Measurements from ENCODE around the gene NR6A1.
"Not testable (repeated sequence)": the region's sequence is repeated elsewhere in the genome, so short reads cannot be mapped to it uniquely, and the experiment has no call there.

NR6A1 gene

GRCh38 chr9:124741149-124741548 lies 30.0 kb downstream of the NR6A1 start:
- H3K4me3 ChIP-seq (ENCODE audit: low read length) = no peak overlapping the region
- H3K9ac ChIP-seq (ENCODE audit: low read length) = no peak overlapping the region
- no peaks in the 10 kb centered on the region for H3K27me3 ChIP-seq (ENCODE audit: control insufficient read depth, insufficient read depth, low read length)
- H3K9me3 ChIP-seq (ENCODE audit: control insufficient read depth, low read length) = no peaks in the 10 kb centered on the region
- no peaks in the 10 kb centered on the region for H3K36me3 ChIP-seq (ENCODE audit: control insufficient read depth, insufficient read depth, low read length)
- H3K4me1 ChIP-seq (ENCODE audit: control insufficient read depth, insufficient read depth, low read length) = no peaks in the 10 kb centered on the region

GRCh38 chr9:124739360-124739759 lies 31.8 kb downstream of the NR6A1 start:
- H3K36me3 ChIP-seq (ENCODE audit: control insufficient read depth, insufficient read depth, low read length) = no peaks in the 10 kb centered on the region
- H3K4me3 ChIP-seq (ENCODE audit: low read length) = no peak overlapping the region
- H3K9me3 ChIP-seq (ENCODE audit: control insufficient read depth, low read length) = no peaks in the 10 kb centered on the region
- H3K4me1 ChIP-seq (ENCODE audit: control insufficient read depth, insufficient read depth, low read length) = no peaks in the 10 kb centered on the region
- H3K9ac ChIP-seq (ENCODE audit: low read length) = no peak overlapping the region
- no peaks in the 10 kb centered on the region for H3K27me3 ChIP-seq (ENCODE audit: control insufficient read depth, insufficient read depth, low read length)

- not testable (repeated sequence) for H3K9ac ChIP-seq (ENCODE audit: low read length); H3K4me1 ChIP-seq (ENCODE audit: control insufficient read depth, insufficient read depth, low read length); H3K27me3 ChIP-seq (ENCODE audit: control insufficient read depth, insufficient read depth, low read length); H3K9me3 ChIP-seq (ENCODE audit: control insufficient read depth, low read length); H3K4me3 ChIP-seq (ENCODE audit: low read length); H3K36me3 ChIP-seq (ENCODE audit: control insufficient read depth, insufficient read depth, low read length)
Observed at GRCh38 chr9:124738075-124738474, 33.0 kb downstream of the NR6A1 start.

- H3K27me3 ChIP-seq (ENCODE audit: control insufficient read depth, insufficient read depth, low read length) = no peaks in the 10 kb centered on the region
- H3K4me1 ChIP-seq (ENCODE audit: control insufficient read depth, insufficient read depth, low read length) = no peaks in the 10 kb centered on the region
- H3K36me3 ChIP-seq (ENCODE audit: control insufficient read depth, insufficient read depth, low read length) = no peaks in the 10 kb centered on the region
- no peak overlapping the region for H3K9ac ChIP-seq (ENCODE audit: low read length)
- no peak overlapping the region for H3K4me3 ChIP-seq (ENCODE audit: low read length)
- H3K9me3 ChIP-seq (ENCODE audit: control insufficient read depth, low read length) = no peaks in the 10 kb centered on the region
Observed at GRCh38 chr9:124735121-124735520, 36.0 kb downstream of the NR6A1 start.

- not testable (repeated sequence) for H3K4me3 ChIP-seq (ENCODE audit: low read length); H3K4me1 ChIP-seq (ENCODE audit: control insufficient read depth, insufficient read depth, low read length); H3K9me3 ChIP-seq (ENCODE audit: control insufficient read depth, low read length); H3K27me3 ChIP-seq (ENCODE audit: control insufficient read depth, insufficient read depth, low read length); H3K36me3 ChIP-seq (ENCODE audit: control insufficient read depth, insufficient read depth, low read length); H3K9ac ChIP-seq (ENCODE audit: low read length)
Observed at GRCh38 chr9:124734741-124735083, 36.4 kb downstream of the NR6A1 start.

- Histone ChIP-seq H3K9ac (ENCODE audit: low read length) (no peak overlapping the region), H3K36me3 (ENCODE audit: control insufficient read depth, insufficient read depth, low read length) (no peaks in the 10 kb centered on the region), H3K9me3 (ENCODE audit: control insufficient read depth, low read length) (no peaks in the 10 kb centered on the region), H3K4me1 (ENCODE audit: control insufficient read depth, insufficient read depth, low read length) (no peaks in the 10 kb centered on the region), H3K27me3 (ENCODE audit: control insufficient read depth, insufficient read depth, low read length) (no peaks in the 10 kb centered on the region), H3K4me3 (ENCODE audit: low read length) (no peak overlapping the region)
Observed at GRCh38 chr9:124733964-124734740, 37.0 kb downstream of the NR6A1 start.

GRCh38 chr9:124730772-124731171 lies 40.3 kb downstream of the NR6A1 start:
- H3K9ac ChIP-seq (ENCODE audit: low read length) = no peak overlapping the region
- H3K27me3 ChIP-seq (ENCODE audit: control insufficient read depth, insufficient read depth, low read length) = no peaks in the 10 kb centered on the region
- H3K4me1 ChIP-seq (ENCODE audit: control insufficient read depth, insufficient read depth, low read length) = no peaks in the 10 kb centered on the region
- H3K36me3 ChIP-seq (ENCODE audit: control insufficient read depth, insufficient read depth, low read length) = no peaks in the 10 kb centered on the region
- H3K9me3 ChIP-seq (ENCODE audit: control insufficient read depth, low read length) = no peaks in the 10 kb centered on the region
- no peak overlapping the region for H3K4me3 ChIP-seq (ENCODE audit: low read length)

GRCh38 chr9:124726886-124727285 lies 44.2 kb downstream of the NR6A1 start:
- Histone ChIP-seq H3K36me3 (ENCODE audit: control insufficient read depth, insufficient read depth, low read length) (no peaks in the 10 kb centered on the region), H3K9ac (ENCODE audit: low read length) (no peak overlapping the region), H3K4me1 (ENCODE audit: control insufficient read depth, insufficient read depth, low read length) (no peaks in the 10 kb centered on the region), H3K9me3 (ENCODE audit: control insufficient read depth, low read length) (no peaks in the 10 kb centered on the region), H3K27me3 (ENCODE audit: control insufficient read depth, insufficient read depth, low read length) (no peaks in the 10 kb centered on the region), H3K4me3 (ENCODE audit: low read length) (no peak overlapping the region)

GRCh38 chr9:124725068-124725452 lies 46.1 kb downstream of the NR6A1 start:
- no peak overlapping the region for H3K4me3 ChIP-seq (ENCODE audit: low read length)
- H3K9ac ChIP-seq (ENCODE audit: low read length) = no peak overlapping the region
- no peaks in the 10 kb centered on the region for H3K9me3 ChIP-seq (ENCODE audit: control insufficient read depth, low read length)
- H3K4me1 ChIP-seq (ENCODE audit: control insufficient read depth, insufficient read depth, low read length) = no peaks in the 10 kb centered on the region
- H3K36me3 ChIP-seq (ENCODE audit: control insufficient read depth, insufficient read depth, low read length) = no peaks in the 10 kb centered on the region
- H3K27me3 ChIP-seq (ENCODE audit: control insufficient read depth, insufficient read depth, low read length) = no peaks in the 10 kb centered on the region

GRCh38 chr9:124724415-124725067 lies 46.6 kb downstream of the NR6A1 start:
- Histone ChIP-seq H3K4me3 (ENCODE audit: low read length) (no peak overlapping the region), H3K4me1 (ENCODE audit: control insufficient read depth, insufficient read depth, low read length) (no peaks in the 10 kb centered on the region), H3K36me3 (ENCODE audit: control insufficient read depth, insufficient read depth, low read length) (no peaks in the 10 kb centered on the region), H3K9me3 (ENCODE audit: control insufficient read depth, low read length) (no peaks in the 10 kb centered on the region), H3K9ac (ENCODE audit: low read length) (no peak overlapping the region), H3K27me3 (ENCODE audit: control insufficient read depth, insufficient read depth, low read length) (no peaks in the 10 kb centered on the region)

- no peak overlapping the region for H3K9ac ChIP-seq (ENCODE audit: low read length)
- H3K9me3 ChIP-seq (ENCODE audit: control insufficient read depth, low read length) = no peaks in the 10 kb centered on the region
- no peaks in the 10 kb centered on the region for H3K36me3 ChIP-seq (ENCODE audit: control insufficient read depth, insufficient read depth, low read length)
- H3K27me3 ChIP-seq (ENCODE audit: control insufficient read depth, insufficient read depth, low read length) = no peaks in the 10 kb centered on the region
- no peaks in the 10 kb centered on the region for H3K4me1 ChIP-seq (ENCODE audit: control insufficient read depth, insufficient read depth, low read length)
- no peak overlapping the region for H3K4me3 ChIP-seq (ENCODE audit: low read length)
Observed at GRCh38 chr9:124723352-124723751, 47.8 kb downstream of the NR6A1 start.

- no peak overlapping the region for H3K9ac ChIP-seq (ENCODE audit: low read length)
- no peaks in the 10 kb centered on the region for H3K4me1 ChIP-seq (ENCODE audit: control insufficient read depth, insufficient read depth, low read length)
- no peak overlapping the region for H3K4me3 ChIP-seq (ENCODE audit: low read length)
- H3K9me3 ChIP-seq (ENCODE audit: control insufficient read depth, low read length) = no peaks in the 10 kb centered on the region
- H3K27me3 ChIP-seq (ENCODE audit: control insufficient read depth, insufficient read depth, low read length) = no peaks in the 10 kb centered on the region
- H3K36me3 ChIP-seq (ENCODE audit: control insufficient read depth, insufficient read depth, low read length) = no peaks in the 10 kb centered on the region
Observed at GRCh38 chr9:124721109-124721906, 49.8 kb downstream of the NR6A1 start.

Data from mucosa of stomach (tissue), 1 donor.